VCaP (cell line): ENCODE measurements around the gene FBXO3.
"Not testable (repeated sequence)": the region's sequence is repeated elsewhere in the genome, so short reads cannot be mapped to it uniquely, and the experiment has no call there.

ENCODE experiments used
- H3K27ac ChIP-seq: fragments of 450-650 bp; 2 replicates; pipeline ENCODE4 v1.5.1; 2017
- CTCF ChIP-seq: fragments of 450-650 bp; conservative IDR thresholded peaks from 2 replicates; pipeline ENCODE4 v1.5.1; 2017; ENCODE audit warnings: mild to moderate bottlenecking, moderate library complexity

Gene FBXO3

GRCh38 chr11:33797879-33798278 is 23.6 kb upstream of the FBXO3 start:
- TF ChIP-seq CTCF = no peak
- no peak overlapping the region for H3K27ac ChIP-seq

- H3K27ac ChIP-seq = no peak overlapping the region
- no peak for TF ChIP-seq CTCF
Measured at GRCh38 chr11:33790040-33790439, 15.7 kb upstream of the FBXO3 start.

GRCh38 chr11:33788095-33788494 is 13.8 kb upstream of the FBXO3 start:
- H3K27ac ChIP-seq = not testable (repeated sequence)

GRCh38 chr11:33787076-33787475 is 12.8 kb upstream of the FBXO3 start:
- H3K27ac ChIP-seq = no peak overlapping the region
- no peak for TF ChIP-seq CTCF

GRCh38 chr11:33785609-33786008 is 11.3 kb upstream of the FBXO3 start:
- no peak overlapping the region for H3K27ac ChIP-seq
- TF ChIP-seq CTCF = no peak

GRCh38 chr11:33779849-33780528 is 5.7 kb upstream of the FBXO3 start:
- H3K27ac ChIP-seq = no peak overlapping the region
- no peak for TF ChIP-seq CTCF

- no peak overlapping the region for H3K27ac ChIP-seq
- no peak for TF ChIP-seq CTCF
Measured at GRCh38 chr11:33778675-33779074, 4.4 kb upstream of the FBXO3 start.

- no peak for TF ChIP-seq CTCF
- no peak overlapping the region for H3K27ac ChIP-seq
Measured at GRCh38 chr11:33777906-33778305, 3.6 kb upstream of the FBXO3 start.
